HepG2 (cell line): ENCODE measurements around the gene CTNNBIP1. TPM values are rescaled to one million over a fixed set of nuclear protein-coding genes. Genes with fewer than 3 reads are reported as not detected.
A peak's percentile ranks its signal among the peaks of the same experiment; 100 is the strongest.

ENCODE experiments used
- ELF3 ChIP-seq: IDR thresholded peaks from 2 replicates; pipeline ENCODE4 v1.6.1; 2016; ENCODE audit warnings: missing genetic modification reagents, missing compliant biosample characterization
- TBX2 ChIP-seq: sonication (generic); formaldehyde crosslinking; IDR thresholded peaks from 2 replicates; pipeline ENCODE4 v1.5.0; 2020; ENCODE audit warnings: missing genetic modification reagents, mild to moderate bottlenecking, borderline replicate concordance
- polyA plus RNA-seq, 8 experiments: library from polyadenylated mRNA; depleted of rRNA in 3 of 8; stranded (reverse) in 7 of 8; unstranded in 1 of 8; fragments of >200 nt; fragmentation: Illumina TruSeq in 4 of 8; extraction: Trizol in 4 of 8; gene quantifications; 2 replicates each; pipeline versions ENCODE4 v1.2.1 to v1.2.3, GENCODE V29; 2011 to 2016; ENCODE audit warnings: low read depth in 4 of 8, missing spikeins in 1 of 8, mixed read lengths in 1 of 8; ENCODE audit not compliant: insufficient read depth in 1 of 8
- total RNA-seq, 5 experiments: library from RNA; depleted of rRNA; stranded (reverse); fragments of >200 nt; fragmentation: Illumina TruSeq; extraction: Trizol; gene quantifications; 2 replicates each; pipeline ENCODE4 v1.2.3, GENCODE V29; 2016; ENCODE audit warnings: low read depth in 1 of 5
- TF ChIP-seq, protein P1 (sequence below), 2 experiments: fragments of 450-650 bp in 1 of 2; sonication (generic) in 1 of 2; formaldehyde crosslinking in 1 of 2; IDR thresholded peaks; 2 replicates each; pipeline versions ENCODE4 v1.6.1 to v1.8.0; 2016 to 2022; ENCODE audit warnings: antibody characterized with exemption in 1 of 2, mild to moderate bottlenecking in 1 of 2, missing genetic modification reagents in 1 of 2
- TF ChIP-seq, protein P2 (sequence below): IDR thresholded peaks from 2 replicates; pipeline ENCODE4 v1.6.1; 2016; ENCODE audit warnings: low read depth, control low read depth
- TF ChIP-seq, protein P3 (sequence below): sonication (generic); formaldehyde crosslinking; conservative IDR thresholded peaks from 2 replicates; pipeline ENCODE4 v1.8.0; 2022; ENCODE audit warnings: missing genetic modification reagents

The CTNNBIP1 gene
- total and polyA plus RNA-seq, 2 of the 13 experiments (the other 11 are each of a cell fraction or from before 2014, with no cell fraction given): 71.7 to 83.0 TPM

DNA sequence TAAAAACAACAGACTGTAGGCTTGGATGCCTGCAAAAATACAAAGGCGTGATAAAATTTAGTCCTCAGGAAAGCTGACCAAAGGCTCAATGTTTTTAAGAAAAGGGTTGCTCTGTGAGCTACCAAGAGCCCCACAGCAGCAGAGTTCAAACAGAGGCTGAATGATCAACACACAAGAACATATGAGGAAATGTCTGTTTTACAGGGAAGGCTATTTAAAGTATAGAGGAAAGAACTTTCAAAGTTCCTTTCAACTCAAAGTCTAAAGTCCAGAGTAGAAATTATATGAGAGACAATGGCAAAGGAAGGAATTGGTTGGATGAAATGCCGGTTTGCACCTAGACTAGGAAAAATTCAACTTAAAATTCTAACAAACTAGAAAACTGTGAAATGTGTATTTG is 94.9 kb downstream of the CTNNBIP1 start (continued):
- TF ChIP-seq, protein P1, sequence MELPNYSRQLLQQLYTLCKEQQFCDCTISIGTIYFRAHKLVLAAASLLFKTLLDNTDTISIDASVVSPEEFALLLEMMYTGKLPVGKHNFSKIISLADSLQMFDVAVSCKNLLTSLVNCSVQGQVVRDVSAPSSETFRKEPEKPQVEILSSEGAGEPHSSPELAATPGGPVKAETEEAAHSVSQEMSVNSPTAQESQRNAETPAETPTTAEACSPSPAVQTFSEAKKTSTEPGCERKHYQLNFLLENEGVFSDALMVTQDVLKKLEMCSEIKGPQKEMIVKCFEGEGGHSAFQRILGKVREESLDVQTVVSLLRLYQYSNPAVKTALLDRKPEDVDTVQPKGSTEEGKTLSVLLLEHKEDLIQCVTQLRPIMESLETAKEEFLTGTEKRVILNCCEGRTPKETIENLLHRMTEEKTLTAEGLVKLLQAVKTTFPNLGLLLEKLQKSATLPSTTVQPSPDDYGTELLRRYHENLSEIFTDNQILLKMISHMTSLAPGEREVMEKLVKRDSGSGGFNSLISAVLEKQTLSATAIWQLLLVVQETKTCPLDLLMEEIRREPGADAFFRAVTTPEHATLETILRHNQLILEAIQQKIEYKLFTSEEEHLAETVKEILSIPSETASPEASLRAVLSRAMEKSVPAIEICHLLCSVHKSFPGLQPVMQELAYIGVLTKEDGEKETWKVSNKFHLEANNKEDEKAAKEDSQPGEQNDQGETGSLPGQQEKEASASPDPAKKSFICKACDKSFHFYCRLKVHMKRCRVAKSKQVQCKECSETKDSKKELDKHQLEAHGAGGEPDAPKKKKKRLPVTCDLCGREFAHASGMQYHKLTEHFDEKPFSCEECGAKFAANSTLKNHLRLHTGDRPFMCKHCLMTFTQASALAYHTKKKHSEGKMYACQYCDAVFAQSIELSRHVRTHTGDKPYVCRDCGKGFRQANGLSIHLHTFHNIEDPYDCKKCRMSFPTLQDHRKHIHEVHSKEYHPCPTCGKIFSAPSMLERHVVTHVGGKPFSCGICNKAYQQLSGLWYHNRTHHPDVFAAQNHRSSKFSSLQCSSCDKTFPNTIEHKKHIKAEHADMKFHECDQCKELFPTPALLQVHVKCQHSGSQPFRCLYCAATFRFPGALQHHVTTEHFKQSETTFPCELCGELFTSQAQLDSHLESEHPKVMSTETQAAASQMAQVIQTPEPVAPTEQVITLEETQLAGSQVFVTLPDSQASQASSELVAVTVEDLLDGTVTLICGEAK (IDR thresholded peaks at IDR 0.05): no peak
- TF ChIP-seq, protein P1 (CRISPR knock-in tag; IDR thresholded peaks at IDR 0.05): no peak
- TF ChIP-seq, protein P2, sequence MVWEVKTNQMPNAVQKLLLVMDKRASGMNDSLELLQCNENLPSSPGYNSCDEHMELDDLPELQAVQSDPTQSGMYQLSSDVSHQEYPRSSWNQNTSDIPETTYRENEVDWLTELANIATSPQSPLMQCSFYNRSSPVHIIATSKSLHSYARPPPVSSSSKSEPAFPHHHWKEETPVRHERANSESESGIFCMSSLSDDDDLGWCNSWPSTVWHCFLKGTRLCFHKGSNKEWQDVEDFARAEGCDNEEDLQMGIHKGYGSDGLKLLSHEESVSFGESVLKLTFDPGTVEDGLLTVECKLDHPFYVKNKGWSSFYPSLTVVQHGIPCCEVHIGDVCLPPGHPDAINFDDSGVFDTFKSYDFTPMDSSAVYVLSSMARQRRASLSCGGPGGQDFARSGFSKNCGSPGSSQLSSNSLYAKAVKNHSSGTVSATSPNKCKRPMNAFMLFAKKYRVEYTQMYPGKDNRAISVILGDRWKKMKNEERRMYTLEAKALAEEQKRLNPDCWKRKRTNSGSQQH (CRISPR knock-in tag): no peak
- TF ChIP-seq, protein P3, sequence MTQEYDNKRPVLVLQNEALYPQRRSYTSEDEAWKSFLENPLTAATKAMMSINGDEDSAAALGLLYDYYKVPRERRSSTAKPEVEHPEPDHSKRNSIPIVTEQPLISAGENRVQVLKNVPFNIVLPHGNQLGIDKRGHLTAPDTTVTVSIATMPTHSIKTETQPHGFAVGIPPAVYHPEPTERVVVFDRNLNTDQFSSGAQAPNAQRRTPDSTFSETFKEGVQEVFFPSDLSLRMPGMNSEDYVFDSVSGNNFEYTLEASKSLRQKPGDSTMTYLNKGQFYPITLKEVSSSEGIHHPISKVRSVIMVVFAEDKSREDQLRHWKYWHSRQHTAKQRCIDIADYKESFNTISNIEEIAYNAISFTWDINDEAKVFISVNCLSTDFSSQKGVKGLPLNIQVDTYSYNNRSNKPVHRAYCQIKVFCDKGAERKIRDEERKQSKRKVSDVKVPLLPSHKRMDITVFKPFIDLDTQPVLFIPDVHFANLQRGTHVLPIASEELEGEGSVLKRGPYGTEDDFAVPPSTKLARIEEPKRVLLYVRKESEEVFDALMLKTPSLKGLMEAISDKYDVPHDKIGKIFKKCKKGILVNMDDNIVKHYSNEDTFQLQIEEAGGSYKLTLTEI (CRISPR knock-in tag): no peak
- TF ChIP-seq TBX2 (CRISPR knock-in tag): no peak
- 0 out of 2 replicates have a peak, but pooled peaks have one; percentile 41 for TF ChIP-seq ELF3 (CRISPR knock-in tag)
